Measurements from ENCODE around the gene SERINC3. TPM values are rescaled to one million over a fixed set of nuclear protein-coding genes. Genes with fewer than 3 reads are reported as not detected.
A peak's percentile ranks its signal among the peaks of the same experiment; 100 is the strongest.

The SERINC3 gene
- total and polyA plus RNA-seq, 2 of the 8 experiments (the other 6 are each of a cell fraction or from before 2014, with no cell fraction given) = 47.2 to 66.0 TPM

GRCh38 chr20:44495257-44495656 lies 26.6 kb downstream of the SERINC3 start:
- H3K9me3 ChIP-seq (ENCODE audit: insufficient read depth in 2 of 2, low read depth in 1 of 2, low read length in 1 of 2) = no peaks in the 10 kb centered on the region
- H2BK20ac ChIP-seq (ENCODE audit: low read length) = no peak overlapping the region
- H2BK5ac ChIP-seq (ENCODE audit: low read depth, low read length) = no peak overlapping the region
- H3K79me1 ChIP-seq (ENCODE audit: low read depth, low read length) = no peaks in the 10 kb centered on the region; the same call in 1 of the 2 replicates
- H2BK120ac ChIP-seq (replicated peaks; ENCODE audit: low read depth, low read length) = no peak overlapping the region
- POLR2A ChIA-PET (ENCODE audit: partially characterized antibody) = interaction anchor here (0.8 to 1.3 kb wide), 3 partner anchors 9 to 107 kb away, joined by 3 to 5 read pairs (median 3); no protein-coding TSS in a partner anchor
- H3K27me3 ChIP-seq (replicated peaks in 1 of 4; ENCODE audit: control insufficient read depth in 3 of 4, extremely low read depth in 1 of 4, insufficient read depth in 3 of 4, low read length in 3 of 4) = no peaks in the 10 kb centered on the region
- 85% methylated on average over 1 of the region's 1 CpG; no CpG with 5 or more reads in 1 of the 2 experiments for WGBS, 2 experiments (ENCODE audit: extremely low coverage in 1 of 2, insufficient coverage in 1 of 2, insufficient read length in 1 of 2, insufficient replicate concordance in 2 of 2, low coverage in 1 of 2, low lambda C conversion rate in 2 of 2, missing lambda C conversion rate in 1 of 2)
- no peak overlapping the region for H2BK15ac ChIP-seq (ENCODE audit: low read length)
- no peak overlapping the region for H3K4me2 ChIP-seq (ENCODE audit: insufficient read depth in 1 of 2, low read depth in 2 of 2, low read length in 2 of 2)
- no peaks in the 10 kb centered on the region for H3K79me2 ChIP-seq (ENCODE audit: control insufficient read depth in 1 of 2, insufficient read depth in 2 of 2, low read length in 2 of 2)
- H3K4ac ChIP-seq (replicated peaks; ENCODE audit: insufficient read length, low read depth, low read length) = no peak overlapping the region
- no peaks in the 10 kb centered on the region for H3K4me1 ChIP-seq (replicated peaks in 1 of 4; ENCODE audit: control insufficient read depth in 3 of 4, insufficient read depth in 4 of 4, low read length in 3 of 4)
- H2AK5ac ChIP-seq (ENCODE audit: low read depth, low read length) = no peak overlapping the region
- DNase-seq (ENCODE audit: low read depth in 1 of 2, low spot score in 2 of 2) (no peak), FAIRE-seq (no peak)
- no peak overlapping the region for H2AFZ ChIP-seq (ENCODE audit: low read length)
- H3K27ac ChIP-seq (ENCODE audit: low read depth, low read length) = no peak overlapping the region
- no peak overlapping the region for H4K91ac ChIP-seq (replicated peaks; ENCODE audit: insufficient read length, low read length)
- no peaks in the 10 kb centered on the region; the same call in 1 of the 2 replicates for H3K23me2 ChIP-seq (ENCODE audit: low read depth, low read length)
- H2BK12ac ChIP-seq (ENCODE audit: low read depth, low read length) = no peak overlapping the region
- H3K18ac ChIP-seq (ENCODE audit: extremely low read depth, low read length) = no peak overlapping the region
- CTCF ChIA-PET (ENCODE audit: partially characterized antibody) = interaction anchor here (1.0 to 3.0 kb wide), 2 partner anchors 115 to 168 kb away, joined by 3 to 10 read pairs; no protein-coding TSS in a partner anchor
- peaks cover 9 to 38% (median 27%) of the 10 kb centered on the region in 4 experiments; a peak in 6 of 8 replicates for H3K36me3 ChIP-seq (ENCODE audit: control insufficient read depth in 2 of 4, insufficient read depth in 4 of 4, low read length in 3 of 4)
- no peak overlapping the region for H3K14ac ChIP-seq (ENCODE audit: insufficient read length)
- H4K8ac ChIP-seq (ENCODE audit: extremely low read depth, insufficient read depth, low read length) = no peak overlapping the region
- no peak overlapping the region for H3K23ac ChIP-seq (ENCODE audit: insufficient read length)
- no peak overlapping the region for H3K4me3 ChIP-seq (ENCODE audit: extremely low read depth in 1 of 4, insufficient read depth in 2 of 4, low read depth in 3 of 4, low read length in 4 of 4)
- H3K9ac ChIP-seq (replicated peaks in 1 of 4; ENCODE audit: extremely low read depth in 1 of 4, low read depth in 3 of 4, low read length in 3 of 4) = 0 out of 7 replicates have a peak overlapping the region, but pooled peaks of 1 of the 4 experiments have one; percentile 9
- no peak overlapping the region for H3K56ac ChIP-seq (replicated peaks; ENCODE audit: insufficient read length, low read depth, low read length)
- peaks cover 0 to 2% of the 10 kb centered on the region in 2 experiments for H4K20me1 ChIP-seq (replicated peaks in 1 of 2; ENCODE audit: control insufficient read depth in 1 of 2, insufficient read depth in 2 of 2, low read length in 2 of 2)
- H4K5ac ChIP-seq (ENCODE audit: insufficient read length, low read depth, low read length) = no peak overlapping the region
- TF ChIP-seq GABPA (IDR thresholded peaks at IDR 0.05; ENCODE audit: borderline replicate concordance, insufficient read depth, low read length) = no peak
- no peak for TF ChIP-seq TAF7 (optimal IDR thresholded peaks at IDR 0.05; ENCODE audit: borderline replicate concordance, low read depth, low read length)
- TF ChIP-seq SIRT6 (IDR thresholded peaks at IDR 0.05; ENCODE audit: low read length) = no peak
- TF ChIP-seq EZH2 (IDR thresholded peaks at IDR 0.05; ENCODE audit: low read depth, low read length, severe bottlenecking) = no peak
- TF ChIP-seq HDAC6 (IDR thresholded peaks at IDR 0.05; ENCODE audit: low read depth, low read length) = no peak
- TF ChIP-seq SP1 (IDR thresholded peaks at IDR 0.05; ENCODE audit: low read depth, low read length) = no peak
- no peak for TF ChIP-seq POLR2AphosphoS5 (IDR thresholded peaks at IDR 0.05; ENCODE audit: low read depth, low read length)
- no peak for TF ChIP-seq SRF (IDR thresholded peaks at IDR 0.05; ENCODE audit: low read depth, low read length)
- TF ChIP-seq CEBPB (IDR thresholded peaks at IDR 0.05; ENCODE audit: low read depth, low read length) = no peak
- TF ChIP-seq RBBP5 (IDR thresholded peaks at IDR 0.05; ENCODE audit: borderline replicate concordance, low read depth, low read length) = no peak
- TF ChIP-seq FOSL1 (IDR thresholded peaks at IDR 0.05; ENCODE audit: insufficient read depth, low read depth, low read length) = no peak
- TF ChIP-seq BCL11A (IDR thresholded peaks at IDR 0.05; ENCODE audit: low read depth in 2 of 2, low read length in 2 of 2) = no peak
- no peak for TF ChIP-seq RXRA (IDR thresholded peaks at IDR 0.05; ENCODE audit: insufficient read depth, low read depth, low read length)
- no peak for TF ChIP-seq BRCA1 (IDR thresholded peaks at IDR 0.05; ENCODE audit: low read depth, low read length)
- no peak for TF ChIP-seq SAP30 (IDR thresholded peaks at IDR 0.05; ENCODE audit: insufficient read depth, insufficient replicate concordance, low read length)
